GM19395 (cell line): Measurements from ENCODE around the gene PTPRC.
"Not testable (repeated sequence)": the region's sequence is repeated elsewhere in the genome, so short reads cannot be mapped to it uniquely, and the experiment has no call there.

Source experiments
- ATAC-seq: cut with Tn5 transposase; IDR thresholded peaks from one replicate; pipeline ENCODE4 v1.9.1; 2021; ENCODE audit warnings: mild to moderate bottlenecking, moderate library complexity; ENCODE audit not compliant: unreplicated experiment

PTPRC gene, protein sequence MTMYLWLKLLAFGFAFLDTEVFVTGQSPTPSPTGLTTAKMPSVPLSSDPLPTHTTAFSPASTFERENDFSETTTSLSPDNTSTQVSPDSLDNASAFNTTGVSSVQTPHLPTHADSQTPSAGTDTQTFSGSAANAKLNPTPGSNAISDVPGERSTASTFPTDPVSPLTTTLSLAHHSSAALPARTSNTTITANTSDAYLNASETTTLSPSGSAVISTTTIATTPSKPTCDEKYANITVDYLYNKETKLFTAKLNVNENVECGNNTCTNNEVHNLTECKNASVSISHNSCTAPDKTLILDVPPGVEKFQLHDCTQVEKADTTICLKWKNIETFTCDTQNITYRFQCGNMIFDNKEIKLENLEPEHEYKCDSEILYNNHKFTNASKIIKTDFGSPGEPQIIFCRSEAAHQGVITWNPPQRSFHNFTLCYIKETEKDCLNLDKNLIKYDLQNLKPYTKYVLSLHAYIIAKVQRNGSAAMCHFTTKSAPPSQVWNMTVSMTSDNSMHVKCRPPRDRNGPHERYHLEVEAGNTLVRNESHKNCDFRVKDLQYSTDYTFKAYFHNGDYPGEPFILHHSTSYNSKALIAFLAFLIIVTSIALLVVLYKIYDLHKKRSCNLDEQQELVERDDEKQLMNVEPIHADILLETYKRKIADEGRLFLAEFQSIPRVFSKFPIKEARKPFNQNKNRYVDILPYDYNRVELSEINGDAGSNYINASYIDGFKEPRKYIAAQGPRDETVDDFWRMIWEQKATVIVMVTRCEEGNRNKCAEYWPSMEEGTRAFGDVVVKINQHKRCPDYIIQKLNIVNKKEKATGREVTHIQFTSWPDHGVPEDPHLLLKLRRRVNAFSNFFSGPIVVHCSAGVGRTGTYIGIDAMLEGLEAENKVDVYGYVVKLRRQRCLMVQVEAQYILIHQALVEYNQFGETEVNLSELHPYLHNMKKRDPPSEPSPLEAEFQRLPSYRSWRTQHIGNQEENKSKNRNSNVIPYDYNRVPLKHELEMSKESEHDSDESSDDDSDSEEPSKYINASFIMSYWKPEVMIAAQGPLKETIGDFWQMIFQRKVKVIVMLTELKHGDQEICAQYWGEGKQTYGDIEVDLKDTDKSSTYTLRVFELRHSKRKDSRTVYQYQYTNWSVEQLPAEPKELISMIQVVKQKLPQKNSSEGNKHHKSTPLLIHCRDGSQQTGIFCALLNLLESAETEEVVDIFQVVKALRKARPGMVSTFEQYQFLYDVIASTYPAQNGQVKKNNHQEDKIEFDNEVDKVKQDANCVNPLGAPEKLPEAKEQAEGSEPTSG (N-terminal part only)

DNA sequence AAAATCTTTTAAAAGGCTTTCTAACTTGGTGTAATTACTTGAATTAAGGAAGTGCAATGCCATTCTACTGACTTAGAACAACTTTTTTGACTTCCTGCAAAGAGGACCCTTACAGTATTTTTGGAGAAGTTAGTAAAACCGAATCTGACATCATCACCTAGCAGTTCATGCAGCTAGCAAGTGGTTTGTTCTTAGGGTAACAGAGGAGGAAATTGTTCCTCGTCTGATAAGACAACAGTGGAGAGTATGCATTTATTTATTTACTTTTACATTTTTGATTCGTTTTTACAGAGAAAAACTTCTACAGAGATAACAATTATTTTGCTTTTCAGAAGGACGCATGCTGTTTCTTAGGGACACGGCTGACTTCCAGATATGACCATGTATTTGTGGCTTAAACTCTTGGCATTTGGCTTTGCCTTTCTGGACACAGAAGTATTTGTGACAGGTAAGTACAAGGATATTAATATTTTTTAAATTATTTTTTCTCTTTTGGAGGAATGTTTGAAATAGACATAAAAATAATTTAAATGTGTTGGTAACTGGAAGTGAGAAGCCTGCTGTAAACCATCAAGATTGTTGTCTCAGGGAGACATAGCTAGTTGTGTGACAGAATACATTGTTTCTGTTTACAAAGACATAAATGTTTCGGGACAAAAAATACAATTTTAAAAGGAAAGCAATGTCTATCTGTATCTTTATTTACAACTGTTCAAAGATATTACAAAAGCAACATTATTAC, at the start of gene PTPRC:
Gene PTPRC, plus strand, starts transcription at position 147 of the 742 bp plus-strand sequence. Its CDS starts 229 bp downstream, at position 376.
- ATAC-seq, result peak; percentile 77

DNA sequence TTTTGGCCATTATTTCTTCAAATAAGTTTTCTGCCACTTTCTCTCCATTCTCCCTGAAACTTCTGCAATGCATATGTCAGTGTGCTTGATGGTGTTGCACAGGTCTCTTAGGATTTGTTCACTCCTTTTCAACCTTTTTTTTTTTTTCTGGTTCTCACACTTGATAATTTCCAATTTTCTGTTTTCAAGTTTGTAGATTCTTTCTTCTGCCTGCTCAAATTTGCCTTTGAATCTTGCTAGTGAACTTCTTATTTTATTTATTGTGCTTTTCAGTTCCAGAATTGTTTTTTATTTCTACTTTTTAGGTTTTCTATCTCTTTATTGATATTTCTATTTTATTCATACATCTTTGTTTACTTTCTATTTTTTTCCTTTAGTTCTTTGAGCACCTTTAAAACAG, 48.4 kb upstream of the PTPRC start:
- no peak for ATAC-seq

DNA sequence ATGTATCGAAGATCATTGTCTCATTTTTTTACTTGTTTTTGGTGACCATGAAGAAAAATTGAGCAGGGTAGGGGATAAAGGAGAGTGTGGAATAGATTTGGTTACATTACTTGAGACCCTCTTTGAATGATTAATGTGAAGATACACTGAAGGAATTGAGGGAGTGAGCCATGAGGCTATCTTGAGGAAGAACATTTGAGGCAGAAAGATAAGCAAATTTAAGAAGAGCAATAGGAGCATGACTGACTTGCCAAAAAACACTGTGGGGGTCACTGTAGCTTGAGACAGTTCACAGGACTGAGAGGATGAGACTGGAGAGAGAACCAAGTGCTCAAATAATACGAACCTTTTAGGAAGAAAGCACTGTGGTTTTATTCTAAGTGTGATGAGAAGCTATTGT, 43.1 kb upstream of the PTPRC start:
- ATAC-seq, result no peak

DNA sequence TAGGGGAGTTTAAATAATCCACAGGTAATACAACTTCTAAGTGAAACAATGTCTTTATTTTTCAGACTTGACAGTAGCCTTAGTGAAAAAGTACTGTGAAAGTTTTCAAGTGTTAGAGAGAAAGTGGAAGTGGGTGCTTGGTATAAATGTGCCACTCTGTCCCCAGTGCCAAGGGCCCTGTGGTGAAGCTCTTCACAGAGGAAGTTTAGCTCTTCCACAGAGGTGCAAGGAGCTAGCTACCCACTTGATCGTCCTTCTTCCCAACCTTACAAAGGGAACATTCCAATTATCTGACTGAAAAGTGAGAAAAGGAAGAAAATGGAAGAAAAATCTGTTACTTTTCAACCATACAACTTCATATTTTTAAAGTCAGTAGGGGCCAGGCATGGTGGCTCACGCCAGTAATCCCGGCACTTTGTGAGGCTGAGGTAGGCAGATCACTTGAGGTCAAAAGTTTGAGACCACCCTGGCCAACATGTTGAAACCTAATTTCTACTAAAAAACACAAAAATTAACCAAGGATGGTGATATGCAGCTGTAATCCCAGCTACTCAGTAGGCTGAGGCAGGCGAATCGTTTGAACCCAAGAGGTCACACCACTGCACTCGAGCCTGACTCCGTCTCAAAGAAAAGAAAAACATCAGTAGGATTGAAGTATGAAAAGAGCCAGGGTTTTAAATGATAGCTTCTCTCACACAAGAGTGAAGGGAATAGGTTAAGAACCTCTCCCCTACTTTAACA, 41.0 kb upstream of the PTPRC start:
- ATAC-seq, result no peak

DNA sequence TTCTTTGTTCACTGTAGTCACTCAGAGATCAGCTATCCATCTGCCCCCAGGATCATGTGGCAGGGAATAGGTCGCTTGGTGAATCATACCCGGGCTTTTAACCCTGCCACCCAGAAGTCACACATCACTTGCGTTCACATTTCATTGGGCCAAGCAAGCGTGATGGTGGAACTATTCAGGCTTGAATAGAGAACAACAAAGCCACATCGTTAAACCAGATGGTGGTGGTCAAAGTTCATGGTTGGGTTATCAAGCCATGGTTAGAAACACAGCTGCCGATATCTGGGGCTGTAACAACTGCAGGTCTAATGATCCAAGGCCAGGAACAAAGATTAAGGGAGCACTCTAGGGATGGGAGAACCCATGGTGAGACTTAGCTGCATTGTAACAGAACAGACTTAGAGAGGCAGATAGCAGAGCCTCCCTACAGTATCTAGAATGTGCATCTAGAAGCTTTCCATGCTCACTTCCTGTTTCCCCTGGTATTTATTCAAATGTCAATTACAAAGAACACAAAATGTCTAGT, 40.0 kb upstream of the PTPRC start:
- peak; percentile 81 for ATAC-seq

DNA sequence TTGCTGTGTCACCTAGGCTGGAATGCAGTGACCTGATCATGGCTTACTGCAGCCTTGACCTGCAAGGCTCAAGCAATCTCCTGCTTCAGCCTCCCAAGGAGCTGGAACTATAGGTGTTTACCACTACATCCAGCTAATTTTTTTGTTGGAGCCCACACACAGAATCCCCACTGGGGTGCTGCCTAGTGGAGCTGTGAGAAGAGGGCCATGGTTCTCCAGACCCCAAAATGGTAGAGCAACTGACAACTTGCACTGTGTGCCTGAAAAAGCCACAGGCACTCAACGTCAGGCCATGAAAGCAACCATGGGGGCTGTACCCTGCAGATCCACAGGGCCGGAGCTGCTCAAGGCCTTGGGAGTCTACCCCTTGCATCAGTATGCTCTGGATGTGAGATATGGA, 39.1 kb upstream of the PTPRC start:
- no peak for ATAC-seq

DNA sequence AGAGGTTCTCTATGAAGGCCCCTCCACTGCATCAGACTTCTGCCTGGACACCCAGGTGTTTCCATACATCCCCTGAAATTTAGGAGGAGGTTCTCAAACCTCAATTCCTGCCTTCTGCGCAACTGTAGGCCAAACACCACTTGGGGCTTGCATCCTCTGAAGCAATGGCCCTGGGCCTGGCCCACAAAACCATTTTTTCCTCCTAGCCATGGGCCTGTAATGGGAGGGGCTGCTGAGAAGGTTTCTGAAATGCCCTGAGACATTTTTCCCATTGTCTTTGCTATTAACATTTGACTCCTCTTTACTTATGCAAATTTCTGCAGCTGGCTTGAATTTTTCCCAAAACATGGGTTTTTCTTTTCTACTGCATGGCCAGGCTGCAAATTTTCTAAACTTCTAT, 37.9 kb upstream of the PTPRC start:
- ATAC-seq, result no peak

DNA sequence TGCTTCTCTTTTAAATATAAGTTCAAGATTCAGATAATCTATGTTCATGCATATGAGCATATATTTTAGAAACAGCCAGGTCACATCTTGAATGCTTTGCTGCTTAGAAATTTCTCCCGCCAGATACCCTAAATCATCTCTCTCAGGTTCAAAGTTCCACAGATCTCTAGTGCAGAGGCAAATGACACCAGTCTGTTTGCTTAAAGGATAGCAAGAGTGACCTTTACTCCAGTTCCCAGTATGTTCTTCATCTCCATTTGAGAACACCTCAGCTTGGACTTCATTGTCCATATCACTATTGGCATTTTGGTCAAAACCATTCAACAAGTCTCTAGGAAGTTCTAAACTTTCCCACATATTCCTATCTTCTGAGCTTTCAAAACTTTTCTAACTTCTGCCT, 37.5 kb upstream of the PTPRC start:
- ATAC-seq, result not testable (repeated sequence)

DNA sequence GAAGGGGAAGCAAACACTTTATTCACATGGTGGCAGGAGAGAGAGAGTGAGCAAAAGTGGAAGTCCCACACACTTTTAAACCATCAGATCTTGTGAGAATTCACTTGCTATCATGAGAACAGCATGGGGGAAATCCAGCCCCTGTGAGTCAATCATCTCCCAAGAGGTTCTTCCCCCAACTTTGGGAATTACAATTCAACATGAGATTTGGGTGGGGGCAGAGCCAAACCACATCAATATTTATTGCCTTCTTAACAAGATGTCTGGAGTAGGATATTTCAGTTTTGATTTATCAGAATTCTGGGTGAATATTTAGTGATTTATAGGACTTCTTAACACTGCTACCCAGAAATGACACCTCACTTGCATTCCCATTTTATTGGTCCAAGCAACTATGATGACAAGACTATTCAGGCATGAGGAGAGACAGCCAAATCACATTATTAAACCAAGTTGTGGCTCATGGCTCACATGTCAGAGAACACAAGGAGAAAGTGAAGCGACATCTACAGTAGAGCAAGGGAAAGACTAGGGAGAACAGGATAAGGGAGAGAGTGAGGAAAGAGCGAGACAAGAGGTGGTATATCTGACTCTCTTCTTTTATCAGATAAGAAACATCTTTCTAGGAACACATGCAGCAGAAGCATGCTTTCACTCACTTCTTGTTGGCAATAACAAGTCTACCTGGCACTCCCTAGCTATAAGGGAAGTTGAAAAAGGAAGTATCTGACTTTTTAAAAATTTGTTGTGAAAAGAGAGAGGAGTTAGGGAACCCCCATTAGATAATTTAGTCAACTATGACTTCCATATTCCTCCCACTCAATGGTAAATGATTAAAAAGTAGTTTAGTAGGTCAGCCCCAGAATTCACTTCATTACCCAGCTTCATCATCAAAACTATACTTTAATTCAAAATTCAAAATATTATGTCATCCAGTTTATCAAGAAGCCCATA, 36.6 kb upstream of the PTPRC start:
- no peak for ATAC-seq

DNA sequence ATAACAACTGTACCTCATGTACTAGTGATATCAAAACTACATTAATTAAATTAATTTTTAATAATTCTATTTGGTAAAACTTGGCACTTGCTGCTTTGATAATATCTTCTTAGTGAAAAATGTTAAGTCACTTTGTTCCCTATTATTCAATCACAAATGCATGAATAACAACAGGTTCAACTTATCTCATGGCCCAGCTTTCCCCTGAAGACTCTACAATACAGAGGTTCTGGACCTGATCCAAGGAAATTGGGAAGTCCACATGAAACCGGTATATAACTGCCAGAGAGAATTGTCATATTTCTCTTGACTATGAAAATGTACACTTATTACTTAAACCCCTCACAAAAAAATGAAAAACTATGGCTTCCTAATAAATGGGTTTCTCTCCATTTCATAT, 33.9 kb upstream of the PTPRC start:
- no peak for ATAC-seq

DNA sequence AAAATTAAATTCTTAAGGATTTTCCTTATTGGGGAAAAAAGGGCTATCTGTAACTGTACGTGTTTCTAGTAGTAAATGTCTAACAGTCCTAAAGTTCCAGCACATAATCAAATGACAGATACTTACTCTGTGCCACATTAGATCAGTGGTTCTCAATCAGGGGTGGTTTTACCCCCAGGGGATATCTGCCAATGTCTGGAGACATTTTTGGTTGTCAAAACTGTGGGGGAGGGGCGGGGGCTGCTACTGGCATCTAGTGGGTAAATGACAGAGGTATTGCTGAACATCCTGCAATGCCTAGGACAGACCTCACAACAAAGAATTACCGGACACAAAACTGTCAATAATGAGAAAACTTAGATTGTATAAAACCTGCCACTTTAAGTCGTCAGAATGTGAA, 33.4 kb upstream of the PTPRC start:
- no peak for ATAC-seq

DNA sequence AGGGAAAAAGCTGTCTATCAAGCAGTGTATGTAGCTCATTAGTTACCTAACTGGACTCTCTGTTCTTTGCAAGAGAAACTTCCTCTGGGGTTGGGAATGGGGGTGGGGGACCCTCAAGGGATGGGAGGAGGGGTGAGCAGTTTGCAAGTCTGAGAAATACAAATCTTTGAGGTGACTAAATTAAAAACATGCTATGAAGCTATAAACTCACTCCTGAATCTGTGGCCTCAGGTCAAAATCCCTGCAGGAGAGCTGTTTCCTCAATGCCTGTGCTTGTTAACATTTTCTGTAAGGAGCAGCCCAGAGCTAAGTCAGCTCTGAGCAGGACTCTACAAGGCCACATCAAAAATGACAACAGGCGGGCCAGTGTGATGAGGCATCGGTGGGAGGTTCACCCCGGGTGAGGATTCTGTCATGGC, 32.8 kb upstream of the PTPRC start:
- no peak for ATAC-seq

DNA sequence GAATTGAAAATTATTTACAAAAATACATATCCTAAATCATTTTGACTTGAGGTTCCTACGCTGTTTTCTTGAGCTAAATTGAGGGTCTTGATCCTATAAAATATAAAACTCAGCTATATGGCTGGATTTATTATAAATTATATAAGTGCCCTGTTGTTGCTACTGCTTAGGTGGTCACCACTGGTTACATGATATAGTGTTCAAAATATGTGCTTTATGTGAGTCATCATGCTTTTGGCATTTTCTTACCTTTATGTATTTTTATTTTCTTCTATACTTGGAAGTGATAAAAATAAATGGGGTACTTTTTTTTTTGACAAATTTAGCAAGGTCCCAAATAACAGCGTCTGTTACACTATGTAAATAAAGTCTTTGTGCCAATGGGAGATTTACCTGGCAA, 31.1 kb upstream of the PTPRC start:
- ATAC-seq, result no peak

DNA sequence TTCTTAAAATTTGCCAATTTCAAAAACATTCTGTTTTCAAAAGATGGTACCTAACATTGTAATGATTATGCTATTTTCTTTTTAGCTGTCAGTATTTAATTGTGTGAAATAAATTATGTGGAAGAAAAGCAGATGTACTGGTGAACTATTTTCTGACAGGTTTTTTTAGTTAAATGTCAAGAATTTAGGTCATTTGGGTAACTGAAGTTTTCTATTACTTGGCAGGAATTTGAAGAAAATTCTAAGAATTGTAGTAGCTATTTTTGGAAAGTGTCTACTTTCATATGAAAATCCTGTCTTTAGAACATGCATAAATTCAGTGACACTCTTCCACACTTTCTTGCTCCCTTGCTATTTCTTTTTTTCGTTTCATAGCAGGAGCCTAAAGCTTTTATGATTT, 28.5 kb upstream of the PTPRC start:
- ATAC-seq, result no peak

DNA sequence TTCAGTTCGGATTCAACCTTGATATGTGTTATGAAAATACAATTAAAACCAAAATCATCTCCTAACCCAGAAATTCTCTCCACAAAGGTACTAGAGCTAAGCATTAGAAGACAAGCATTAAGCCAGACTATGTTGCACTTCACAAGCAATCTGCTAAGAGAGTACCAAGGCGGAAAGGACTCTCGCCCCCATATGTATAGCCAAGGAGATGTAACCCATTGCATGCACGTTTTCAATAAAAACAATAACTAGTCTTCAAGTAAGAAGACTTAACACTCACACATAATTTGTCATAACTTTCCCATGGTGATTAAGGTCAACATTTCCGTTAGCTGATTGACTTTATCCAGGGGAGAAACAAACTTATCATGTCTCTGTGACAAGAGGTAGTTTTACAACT, 27.6 kb upstream of the PTPRC start:
- no peak for ATAC-seq

DNA sequence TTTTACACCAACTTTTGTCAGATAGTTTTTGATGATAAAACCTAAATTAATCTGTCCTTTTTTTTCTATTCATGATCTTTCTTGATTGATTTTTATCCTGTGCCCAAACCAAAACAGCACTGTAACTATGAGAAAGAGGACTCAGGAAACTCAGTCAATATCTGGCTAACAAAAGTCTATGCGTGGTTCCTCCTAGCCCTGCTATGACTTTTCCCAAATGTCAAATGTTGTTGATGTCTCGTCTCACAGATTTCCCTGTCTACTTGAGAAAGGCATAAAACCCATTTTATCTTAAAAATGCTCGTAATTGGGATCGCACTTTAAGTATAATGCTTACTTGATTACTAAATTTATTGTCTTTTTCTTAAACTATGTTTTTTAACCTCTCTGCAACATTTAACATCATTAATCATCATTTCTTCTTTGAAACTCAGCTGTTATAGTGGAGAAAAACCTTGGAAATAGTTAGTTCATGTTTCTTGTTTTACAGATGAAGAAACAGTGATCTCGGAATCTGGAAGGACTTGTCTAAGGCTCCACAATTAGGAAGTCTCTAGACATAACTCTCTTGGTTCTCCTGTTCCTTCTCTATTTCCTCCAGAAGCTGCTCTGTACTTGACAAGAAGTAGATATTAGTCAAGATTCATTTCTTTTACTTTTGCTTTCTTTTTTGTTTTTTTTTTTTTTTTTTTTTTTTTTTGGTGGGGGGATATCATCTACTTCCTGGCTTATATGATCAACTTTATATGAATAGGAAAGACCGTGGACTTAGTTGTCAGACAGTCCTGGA, 26.2 kb upstream of the PTPRC start:
- peak; percentile 65 for ATAC-seq

DNA sequence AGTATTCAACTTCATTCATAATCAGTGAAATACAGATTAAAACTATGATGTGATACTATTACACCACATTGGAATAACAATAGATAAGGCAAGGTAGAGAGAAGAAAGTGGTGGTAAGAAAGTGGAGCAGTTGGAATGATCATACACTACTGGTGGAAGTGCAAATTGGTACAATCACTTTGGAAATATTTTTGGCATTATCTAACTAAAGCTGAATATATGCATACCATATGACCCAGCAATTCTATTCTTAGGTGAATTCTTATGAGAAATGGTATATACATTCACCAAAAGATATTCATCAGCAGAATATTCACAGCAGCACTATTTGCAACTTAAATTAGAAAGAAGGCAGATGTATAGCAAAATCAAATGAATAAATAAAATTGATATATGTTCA, 21.4 kb upstream of the PTPRC start:
- no peak for ATAC-seq
